GM21825 (cell line): ENCODE results near the gene GTF3C2.
A peak's percentile ranks its signal among the peaks of the same experiment; 100 is the strongest.

Experiments used
- ATAC-seq: cut with Tn5 transposase; IDR thresholded peaks from one replicate; pipeline ENCODE4 v1.9.1; 2021; ENCODE audit warnings: mild to moderate bottlenecking, moderate library complexity; ENCODE audit not compliant: unreplicated experiment

GTF3C2 gene, protein sequence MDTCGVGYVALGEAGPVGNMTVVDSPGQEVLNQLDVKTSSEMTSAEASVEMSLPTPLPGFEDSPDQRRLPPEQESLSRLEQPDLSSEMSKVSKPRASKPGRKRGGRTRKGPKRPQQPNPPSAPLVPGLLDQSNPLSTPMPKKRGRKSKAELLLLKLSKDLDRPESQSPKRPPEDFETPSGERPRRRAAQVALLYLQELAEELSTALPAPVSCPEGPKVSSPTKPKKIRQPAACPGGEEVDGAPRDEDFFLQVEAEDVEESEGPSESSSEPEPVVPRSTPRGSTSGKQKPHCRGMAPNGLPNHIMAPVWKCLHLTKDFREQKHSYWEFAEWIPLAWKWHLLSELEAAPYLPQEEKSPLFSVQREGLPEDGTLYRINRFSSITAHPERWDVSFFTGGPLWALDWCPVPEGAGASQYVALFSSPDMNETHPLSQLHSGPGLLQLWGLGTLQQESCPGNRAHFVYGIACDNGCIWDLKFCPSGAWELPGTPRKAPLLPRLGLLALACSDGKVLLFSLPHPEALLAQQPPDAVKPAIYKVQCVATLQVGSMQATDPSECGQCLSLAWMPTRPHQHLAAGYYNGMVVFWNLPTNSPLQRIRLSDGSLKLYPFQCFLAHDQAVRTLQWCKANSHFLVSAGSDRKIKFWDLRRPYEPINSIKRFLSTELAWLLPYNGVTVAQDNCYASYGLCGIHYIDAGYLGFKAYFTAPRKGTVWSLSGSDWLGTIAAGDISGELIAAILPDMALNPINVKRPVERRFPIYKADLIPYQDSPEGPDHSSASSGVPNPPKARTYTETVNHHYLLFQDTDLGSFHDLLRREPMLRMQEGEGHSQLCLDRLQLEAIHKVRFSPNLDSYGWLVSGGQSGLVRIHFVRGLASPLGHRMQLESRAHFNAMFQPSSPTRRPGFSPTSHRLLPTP

DNA sequence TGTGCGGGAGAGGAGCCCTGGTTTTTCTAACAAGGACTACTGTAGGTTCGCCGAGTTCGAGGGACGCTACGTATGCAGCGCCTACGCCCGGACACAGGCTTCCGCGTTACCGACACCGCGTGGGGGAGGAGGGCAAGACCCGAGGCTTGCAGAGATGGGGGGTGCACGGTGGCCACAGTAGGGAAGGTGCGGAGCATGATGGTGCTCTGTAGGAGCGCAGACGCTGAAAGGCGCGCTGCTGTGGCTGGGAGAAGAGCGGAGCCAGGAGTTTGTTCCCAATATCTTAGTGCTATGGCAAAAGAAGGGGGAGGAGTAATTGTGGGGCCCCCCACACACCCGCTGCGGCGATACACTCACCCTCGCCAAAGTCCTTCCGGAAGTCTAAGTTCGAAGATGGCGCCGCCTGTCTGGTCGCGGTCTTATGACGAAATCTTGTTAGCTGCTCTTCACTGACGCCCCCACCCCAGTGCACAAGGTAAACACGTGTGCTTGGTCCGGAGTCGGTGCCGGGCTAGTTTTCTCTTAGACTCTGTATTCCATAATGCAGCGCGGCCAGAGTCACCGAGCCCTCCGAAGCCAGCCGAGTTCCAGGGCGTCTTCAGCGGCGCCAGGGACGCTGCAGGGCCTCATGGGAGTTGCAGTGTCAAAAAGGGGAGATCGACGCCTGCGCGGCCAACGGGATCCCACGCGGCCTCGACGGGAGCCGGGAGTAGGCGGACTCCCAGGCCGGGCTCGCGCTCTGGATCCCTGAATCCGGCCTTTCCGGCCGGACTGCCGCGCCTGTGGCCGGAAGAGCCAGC, at the start of gene GTF3C2:
GTF3C2 (minus strand) TSS at position 383 of the 800 bp plus-strand sequence. CDS start 13,210 bp downstream, outside the sequence.
- peak; percentile 80 for ATAC-seq

DNA sequence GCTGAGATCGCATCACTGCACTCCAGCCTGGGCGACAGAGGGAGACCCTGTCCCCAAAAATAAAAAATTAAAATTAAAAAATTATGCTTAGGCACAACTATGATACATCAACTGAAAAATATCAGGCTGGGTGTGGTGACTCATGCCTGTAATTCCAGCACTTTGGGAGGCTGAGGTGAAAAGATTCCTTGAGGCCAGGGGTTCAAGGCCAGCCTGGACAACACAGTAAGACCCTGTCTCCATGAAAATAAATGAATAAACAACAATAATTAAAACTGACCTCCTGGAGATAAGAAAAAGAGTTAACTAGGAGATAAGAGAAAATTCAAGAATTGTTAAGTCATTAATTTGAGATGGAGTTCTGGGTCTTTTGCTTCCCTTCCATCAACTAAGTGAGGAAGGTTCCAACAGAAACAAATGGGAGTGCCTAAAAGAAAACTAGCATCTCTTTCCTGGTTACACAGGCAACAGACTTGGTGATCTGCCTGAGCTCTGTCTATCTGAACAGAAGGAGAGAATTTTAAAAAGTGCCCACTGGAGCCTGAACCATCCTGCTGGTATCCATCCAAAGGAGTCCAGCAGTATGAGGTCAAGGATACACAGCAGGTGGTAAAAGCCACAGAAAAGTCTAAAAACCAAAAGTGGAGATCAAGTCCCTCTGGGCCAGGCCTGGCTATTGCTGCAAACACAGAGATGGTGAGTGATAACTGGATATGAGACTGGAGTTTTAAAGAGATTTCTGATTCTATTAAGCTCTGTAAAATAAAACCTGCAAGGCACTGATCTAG, 44.0 kb upstream of the GTF3C2 start:
- no peak for ATAC-seq

DNA sequence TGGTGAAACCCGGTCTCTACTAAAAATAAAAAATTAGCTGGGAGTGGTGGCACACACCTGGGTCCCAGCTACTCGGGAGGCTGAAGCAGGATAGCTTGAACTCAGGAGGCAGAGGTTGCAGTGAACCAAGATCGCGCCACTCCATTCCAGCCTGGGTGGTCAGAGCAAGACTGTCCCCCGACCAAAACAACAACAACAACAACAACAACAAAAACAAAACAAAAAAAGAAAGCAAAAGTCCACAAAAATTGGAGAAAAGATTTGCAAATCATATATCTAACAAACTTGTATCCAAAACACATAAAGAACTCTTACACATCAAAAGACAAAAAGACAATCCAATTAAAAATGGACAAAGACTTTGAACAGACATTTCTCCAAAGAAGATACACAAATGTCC, 42.4 kb upstream of the GTF3C2 start:
- ATAC-seq, result no peak

DNA sequence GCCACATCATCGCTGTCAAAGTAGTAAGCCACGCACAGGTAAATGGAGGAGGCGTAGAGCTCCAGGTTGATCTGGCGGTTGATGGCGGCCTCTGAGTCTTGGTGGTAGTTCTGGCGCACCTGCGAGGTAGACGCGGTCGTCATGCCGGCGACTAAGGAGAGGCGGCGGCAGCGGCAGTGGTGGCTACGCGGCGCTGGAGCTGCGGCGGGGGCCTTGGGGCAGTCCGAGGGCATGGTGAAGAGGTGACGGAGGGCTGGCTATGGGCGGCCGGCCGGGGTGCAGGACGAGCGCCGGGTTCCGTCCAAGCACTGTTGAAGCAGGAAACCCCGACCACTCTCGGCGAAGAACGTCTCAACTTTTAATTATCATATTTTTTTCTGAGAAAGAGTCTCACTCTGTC, 36.7 kb upstream of the GTF3C2 start:
- no peak for ATAC-seq

DNA sequence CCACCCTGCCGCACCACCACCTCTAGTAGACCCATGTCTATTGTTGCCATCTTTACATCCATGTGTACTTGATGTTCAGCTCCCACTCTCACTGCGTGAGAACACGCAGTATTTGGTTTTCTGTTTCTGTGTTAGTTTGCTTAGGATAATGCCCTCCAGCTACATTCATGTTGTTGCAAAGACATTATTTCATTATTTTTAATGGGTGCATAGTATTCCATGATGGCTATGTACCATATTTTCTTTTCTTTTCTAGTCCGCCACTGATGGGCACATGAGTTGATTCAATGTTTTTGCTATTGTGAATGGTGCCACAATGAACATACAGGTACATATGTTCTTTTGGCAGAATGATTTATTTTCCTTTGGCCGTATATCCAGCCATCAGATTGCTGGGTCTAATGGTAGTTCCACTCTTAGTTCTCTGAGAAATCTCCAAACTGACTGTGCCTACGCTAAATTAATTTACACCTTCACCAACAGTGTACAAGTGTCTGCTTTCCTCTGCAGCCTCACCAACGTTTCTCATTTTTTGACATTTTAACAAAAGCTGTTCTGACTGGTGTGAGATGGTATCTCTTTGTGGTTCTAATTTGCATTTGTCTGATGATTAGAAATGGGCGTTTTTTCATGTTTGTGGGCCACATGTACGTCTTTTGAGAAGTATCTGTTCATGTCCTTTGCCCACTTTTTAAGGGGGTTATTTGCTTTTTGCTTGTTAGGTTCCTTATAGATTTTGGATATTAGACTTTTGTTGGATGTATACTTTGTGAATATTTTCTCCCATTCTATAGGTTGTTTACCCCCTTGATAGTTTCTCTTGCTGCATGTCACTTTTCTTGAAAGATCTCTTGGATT, 34.5 kb upstream of the GTF3C2 start:
- ATAC-seq, result no peak

DNA sequence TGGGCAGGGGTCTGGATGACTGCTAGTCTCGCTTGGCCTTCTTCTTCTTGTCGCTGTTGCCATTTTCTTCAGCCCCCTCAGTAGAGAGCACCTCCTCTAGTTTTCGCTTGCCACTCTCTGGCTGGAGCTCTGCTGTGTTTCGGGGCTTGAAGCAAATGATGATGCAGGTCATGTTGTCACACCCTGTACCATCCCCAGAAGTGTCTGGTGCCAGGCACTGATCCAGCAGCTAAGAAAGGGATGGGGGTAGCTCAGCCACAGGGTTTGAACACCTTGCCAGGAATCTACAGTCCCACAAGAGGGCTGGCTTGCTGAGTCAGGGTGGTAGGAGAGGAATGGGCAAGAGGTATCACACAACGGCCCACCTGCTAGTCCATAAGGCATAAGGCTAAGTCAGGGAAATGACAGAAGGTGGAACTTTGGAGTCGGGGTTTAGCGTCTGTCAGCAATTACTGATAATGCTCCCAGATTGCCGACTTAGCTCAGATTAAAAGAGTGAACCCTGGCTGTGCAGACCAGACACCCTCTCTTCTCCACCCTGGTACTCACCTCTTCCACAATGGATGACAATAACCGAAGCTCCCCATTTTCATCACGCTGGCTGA, 25.1 kb upstream of the GTF3C2 start:
- no peak for ATAC-seq

DNA sequence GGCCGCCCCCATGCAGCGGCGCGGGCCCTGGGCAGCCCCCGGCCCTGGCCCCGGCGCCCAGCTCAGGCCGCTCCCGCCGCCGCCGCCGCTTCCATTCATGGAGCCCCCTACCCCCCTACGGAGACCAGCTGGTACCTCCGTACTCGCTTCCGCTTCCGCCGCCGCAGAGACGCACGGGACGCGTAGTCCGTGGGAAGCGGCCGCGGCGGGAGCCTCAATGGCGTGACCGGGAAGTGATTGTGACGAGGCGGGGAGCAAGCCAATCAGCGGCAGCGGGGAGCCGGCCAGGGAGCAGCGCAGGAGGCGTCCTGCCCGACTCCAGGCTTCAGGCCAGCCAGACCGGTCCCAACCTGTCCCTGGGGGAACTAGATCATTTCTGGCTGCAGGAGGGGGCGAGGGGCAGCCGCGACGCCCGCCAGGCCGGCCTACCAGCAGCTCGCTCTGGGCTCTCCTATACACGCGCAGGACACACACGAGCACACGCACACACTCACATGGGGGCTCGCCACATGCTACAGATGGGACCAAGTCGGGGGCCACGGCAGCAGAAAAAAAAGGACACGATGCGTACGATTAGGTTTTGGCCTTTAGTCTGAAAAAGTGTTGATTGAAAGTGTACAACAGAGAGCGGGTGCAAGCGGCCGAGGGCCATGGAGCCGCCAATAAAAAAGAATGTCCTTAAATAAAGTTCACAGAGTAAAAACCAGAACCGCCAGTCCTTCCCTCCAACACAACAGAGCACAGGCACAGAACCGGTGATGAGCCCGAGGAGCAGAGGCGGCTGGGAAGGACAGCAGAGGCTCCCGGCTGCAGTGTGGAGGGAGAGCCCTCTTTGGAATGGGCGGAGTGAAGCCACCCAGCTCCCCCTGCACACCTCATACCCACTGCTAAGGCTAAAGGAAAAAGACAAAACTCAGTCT, 24.3 kb upstream of the GTF3C2 start, which contains the start of gene ZNF513:
ZNF513 (minus strand) TSS at position 109 of the 920 bp plus-strand sequence. CDS start 208 bp downstream, outside the sequence.
- peak; percentile 86 for ATAC-seq

DNA sequence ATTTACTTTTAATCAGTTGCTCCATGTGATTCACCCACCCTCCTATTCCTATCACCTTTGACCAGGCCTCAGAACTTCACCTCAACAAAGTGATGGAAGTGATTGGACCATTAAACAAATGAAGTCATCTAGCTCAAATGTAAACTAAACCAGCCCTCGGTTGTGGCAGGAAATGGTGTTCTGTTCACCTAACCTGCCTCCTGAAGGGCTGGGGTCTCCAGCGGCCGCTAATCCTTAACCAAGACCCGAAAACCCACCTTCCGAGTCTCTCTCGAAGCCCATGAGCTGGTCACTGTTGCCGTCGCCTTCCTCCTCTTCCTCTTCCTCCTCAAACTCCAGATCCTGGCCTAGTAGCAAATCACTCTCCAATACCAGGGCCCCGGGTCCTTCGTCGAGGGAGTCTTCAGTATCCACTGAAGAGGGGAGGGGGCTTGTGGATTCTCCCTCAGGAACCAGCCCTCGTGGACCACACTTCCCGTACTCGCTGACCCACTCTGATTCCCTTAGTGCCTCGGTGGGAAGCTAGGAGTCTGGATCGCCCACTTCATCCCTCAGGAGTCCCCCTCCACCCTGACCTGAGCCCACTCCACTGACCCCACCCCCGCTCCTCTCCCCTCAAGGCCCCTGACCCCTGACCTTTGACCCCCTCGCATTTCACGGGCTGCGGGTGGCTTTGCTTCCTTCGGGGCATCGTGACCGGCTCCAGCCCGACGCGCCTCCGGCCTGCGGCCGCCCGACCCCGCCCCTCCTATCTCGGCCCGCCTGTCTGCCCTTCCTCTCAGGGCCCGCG, 23.5 kb upstream of the GTF3C2 start:
- no peak for ATAC-seq

DNA sequence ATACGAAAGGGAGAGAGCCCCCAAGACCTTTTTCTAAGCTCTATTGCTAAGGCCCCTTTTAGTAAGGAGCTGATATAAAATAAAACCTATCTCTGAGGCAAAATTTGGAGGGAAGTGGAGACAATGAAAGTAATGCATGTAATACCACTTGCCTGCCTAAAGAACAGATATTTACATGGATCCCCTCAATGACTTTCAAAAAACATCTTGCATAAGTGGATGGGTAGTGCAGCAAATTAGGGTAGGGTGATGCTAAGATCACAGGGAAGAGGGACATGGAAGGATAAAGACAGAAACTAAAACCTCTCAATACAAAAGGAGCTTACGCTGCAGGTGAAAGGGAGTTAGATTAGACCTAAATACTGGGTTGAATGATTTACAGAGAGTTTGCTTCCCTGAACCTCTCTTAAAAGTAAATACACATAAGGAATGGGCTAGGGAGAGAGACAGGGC, 22.8 kb upstream of the GTF3C2 start:
- no peak for ATAC-seq

DNA sequence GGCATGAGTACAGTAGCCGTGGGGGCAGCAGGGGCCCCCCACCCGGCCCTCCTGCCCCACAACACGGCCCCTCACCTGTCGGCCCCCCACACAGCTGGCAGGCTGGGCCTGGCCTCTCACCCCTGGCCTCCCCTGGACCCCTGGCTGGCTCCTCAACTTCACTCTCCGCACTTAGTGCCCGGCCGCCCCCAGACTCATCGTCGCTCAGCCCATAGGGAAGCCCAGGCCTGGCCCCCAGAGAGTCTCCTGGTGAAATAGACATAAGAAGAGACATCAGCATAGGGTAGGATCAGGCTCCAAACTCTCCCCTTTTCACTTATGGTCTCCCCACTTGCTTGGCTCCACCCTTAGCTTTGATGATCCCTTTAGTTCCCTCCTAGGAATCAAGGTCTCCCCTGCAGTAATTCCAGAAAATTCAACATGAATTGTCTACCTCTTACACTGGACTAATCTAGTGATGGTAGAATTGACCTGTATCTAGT, 22.3 kb upstream of the GTF3C2 start:
- no peak for ATAC-seq

DNA sequence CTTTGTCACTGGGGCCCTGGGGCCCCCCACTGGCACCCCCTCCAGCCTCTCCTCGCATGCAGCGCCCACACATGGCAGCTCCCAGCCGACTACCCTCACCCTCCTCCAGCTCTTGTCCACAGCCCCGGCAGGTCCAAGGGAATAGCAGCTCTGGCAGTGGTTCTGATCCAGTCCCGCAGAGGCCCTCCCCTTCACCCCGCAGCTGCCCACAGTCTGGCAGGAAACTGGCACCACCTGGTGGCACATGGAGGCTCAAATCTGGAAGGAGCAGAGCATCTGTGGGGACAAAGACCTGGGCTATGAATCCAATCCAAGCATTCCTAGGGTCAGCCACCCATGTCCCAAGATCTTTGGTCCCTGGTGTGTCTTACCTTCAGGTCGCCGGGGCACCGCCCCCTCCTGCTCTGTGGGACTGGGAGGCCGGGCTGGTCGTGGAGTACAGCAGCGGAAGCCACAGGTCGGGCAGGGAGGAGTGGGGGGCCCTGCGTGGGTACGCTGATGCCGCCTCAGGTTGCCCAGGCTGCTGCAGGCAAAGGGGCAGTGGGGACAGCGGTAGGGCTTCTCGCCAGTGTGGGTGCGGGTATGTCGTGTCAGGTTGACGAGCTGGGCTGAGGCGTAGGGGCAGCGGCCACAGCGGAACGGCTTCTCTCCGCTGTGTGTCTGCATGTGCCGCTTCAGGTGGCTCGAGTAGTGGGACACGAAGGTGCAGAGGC, 21.7 kb upstream of the GTF3C2 start:
- no peak for ATAC-seq

DNA sequence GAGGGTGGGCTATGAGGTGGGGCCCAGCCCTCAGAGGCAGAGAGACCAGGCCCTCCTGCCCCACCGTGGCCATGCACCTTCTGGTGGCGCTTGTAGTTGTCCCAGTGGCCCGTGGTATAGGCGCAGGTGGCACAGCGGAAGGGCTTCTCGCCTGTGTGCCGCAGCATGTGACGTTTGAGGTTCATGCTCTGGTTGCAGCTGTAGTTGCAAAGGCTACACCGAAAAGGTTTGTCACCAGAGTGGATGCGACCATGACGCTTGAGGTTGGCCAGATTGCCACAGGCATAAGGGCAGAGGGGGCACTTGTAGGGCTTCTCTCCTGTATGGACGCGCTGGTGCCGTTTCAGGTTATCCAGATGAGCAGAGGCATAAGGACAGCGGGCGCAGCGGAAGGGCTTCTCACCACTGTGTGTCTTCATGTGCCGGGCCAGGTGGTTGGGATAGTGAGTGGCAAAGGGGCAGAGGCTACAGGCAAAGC, 21.1 kb upstream of the GTF3C2 start:
- no peak for ATAC-seq

DNA sequence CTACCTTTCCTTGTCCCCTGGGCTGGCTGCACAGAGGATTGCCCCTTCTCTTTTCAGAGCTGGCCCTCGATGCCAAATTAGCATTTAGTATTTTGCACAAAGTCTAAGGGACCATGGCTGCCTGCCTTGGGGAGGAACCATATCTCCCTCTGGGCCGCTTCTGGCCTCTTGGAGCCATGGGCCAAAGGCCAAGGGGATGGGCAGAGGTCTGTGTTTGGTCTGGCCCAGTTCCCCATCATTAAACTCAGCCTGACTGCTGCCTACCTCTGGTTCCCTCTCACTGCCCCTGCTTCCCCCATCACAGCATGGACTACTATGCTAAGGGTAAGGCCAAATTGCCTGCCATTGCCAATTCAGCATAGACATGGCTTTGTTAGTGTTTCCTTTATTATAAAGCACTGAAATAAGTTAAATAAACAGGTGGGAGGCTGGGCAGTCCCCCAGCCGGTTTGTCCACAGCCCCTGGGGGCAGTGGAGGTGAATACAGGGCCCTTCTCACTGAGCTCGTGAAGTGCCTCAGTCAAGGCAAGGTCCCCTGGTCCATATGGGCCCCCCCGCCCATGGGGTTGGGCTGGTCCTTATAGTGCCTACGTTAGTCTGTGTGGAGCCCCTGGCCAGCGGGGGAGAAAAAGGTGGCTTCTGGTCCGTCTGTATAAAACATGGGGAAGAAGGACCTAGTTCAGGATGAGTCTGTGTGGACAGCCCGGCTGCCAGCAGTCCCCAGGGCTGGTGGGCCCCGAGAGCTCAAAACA, 20.5 kb upstream of the GTF3C2 start:
- ATAC-seq, result no peak

DNA sequence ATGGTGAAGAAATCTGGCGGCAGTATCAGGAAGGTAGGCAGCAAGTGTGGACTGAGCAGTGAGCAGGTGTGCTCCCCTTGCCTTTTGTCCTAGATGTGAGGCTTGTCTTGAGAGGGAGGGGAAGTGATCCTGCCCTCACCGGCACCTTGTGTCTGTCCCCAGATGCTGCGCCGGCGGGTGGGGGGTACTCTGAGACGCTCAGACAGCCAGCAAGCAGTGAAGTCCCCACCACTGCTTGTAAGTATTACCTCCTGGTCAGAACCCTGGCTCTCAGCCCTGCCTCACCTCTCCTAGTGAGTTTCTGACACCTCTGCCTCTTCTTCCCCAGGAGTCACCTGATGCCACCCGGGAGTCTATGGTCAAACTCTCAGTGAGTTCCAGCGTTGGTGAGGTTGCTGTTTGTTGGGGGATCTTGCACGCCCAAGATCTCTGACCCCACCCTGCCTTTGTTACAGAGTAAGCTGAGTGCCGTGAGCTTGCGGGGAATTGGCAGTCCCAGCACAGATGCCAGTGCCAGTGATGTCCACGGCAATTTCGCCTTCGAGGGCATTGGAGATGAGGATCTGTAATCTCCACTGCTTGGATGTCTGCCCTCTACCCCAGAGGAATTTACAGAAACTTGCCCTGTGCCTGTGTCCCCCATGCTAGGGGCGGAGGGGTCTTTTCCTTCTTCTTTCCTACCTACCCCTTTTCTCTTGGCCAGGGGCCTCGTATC, 19.7 kb upstream of the GTF3C2 start:
- ATAC-seq, result no peak
